ENCODE results near the gene KIAA0753.
"Not testable (repeated sequence)": the region's sequence is repeated elsewhere in the genome, so short reads cannot be mapped to it uniquely, and the experiment has no call there.

Gene KIAA0753

GRCh38 chr17:6666077-6666521 is 25.6 kb upstream of the KIAA0753 start:
- Histone ChIP-seq H3K36me3 (ENCODE audit: control insufficient read depth, insufficient read depth, low read length) (no peaks in the 10 kb centered on the region), H3K9ac (ENCODE audit: low read length) (no peak overlapping the region), H3K27me3 (ENCODE audit: control insufficient read depth, insufficient read depth, low read length) (peaks cover 4% of the 10 kb centered on the region), H3K4me1 (ENCODE audit: control insufficient read depth, insufficient read depth, low read length) (no peaks in the 10 kb centered on the region), H3K4me3 (ENCODE audit: low read length) (no peak overlapping the region), H3K27ac (ENCODE audit: low read depth, low read length) (no peak overlapping the region)

DNA sequence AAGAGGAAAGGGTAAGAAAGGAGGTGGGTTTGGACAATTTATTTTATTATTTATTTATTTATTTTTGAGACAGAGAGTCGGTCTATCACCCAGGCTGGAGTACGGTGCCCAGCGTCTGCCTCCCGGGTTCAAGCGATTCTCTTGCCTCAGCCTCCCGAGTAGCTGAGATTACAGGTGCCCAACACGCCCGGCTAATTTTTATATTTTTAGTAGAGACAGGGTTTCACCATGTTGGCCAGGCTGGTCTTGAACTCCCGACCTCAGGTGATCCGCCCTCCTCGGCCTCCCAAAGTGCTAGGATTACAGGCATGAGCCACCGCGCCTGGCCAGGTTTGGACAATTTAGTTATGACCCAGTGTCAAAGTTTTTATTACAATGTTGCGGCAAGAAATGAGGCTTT is 22.7 kb upstream of the KIAA0753 start:
- H3K4me1 ChIP-seq (ENCODE audit: control insufficient read depth, insufficient read depth, low read length); H3K27me3 ChIP-seq (ENCODE audit: control insufficient read depth, insufficient read depth, low read length); H3K27ac ChIP-seq (ENCODE audit: low read depth, low read length); H3K36me3 ChIP-seq (ENCODE audit: control insufficient read depth, insufficient read depth, low read length); H3K4me3 ChIP-seq (ENCODE audit: low read length); H3K9ac ChIP-seq (ENCODE audit: low read length): not testable (repeated sequence)

DNA sequence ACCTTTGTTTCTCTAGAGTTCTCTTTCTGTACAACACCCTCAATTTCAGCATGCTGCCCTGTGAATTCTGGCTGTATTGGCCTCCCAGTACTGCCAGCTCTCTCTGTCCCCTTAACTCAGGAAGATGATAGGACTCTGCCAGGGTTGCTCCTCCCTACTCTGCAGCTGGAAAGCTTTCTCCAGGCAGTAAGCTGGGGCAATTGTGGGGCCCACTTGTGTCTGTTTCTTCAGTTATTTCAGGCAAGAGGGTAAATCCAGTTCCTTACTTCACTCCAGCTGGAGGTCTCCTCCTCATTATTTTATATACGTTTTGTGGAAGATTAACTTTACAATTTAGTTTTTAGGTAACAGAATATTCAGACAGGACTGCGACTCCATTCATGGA is 20.9 kb upstream of the KIAA0753 start:
- peaks cover 2% of the 10 kb centered on the region for H3K27me3 ChIP-seq (ENCODE audit: control insufficient read depth, insufficient read depth, low read length)

DNA sequence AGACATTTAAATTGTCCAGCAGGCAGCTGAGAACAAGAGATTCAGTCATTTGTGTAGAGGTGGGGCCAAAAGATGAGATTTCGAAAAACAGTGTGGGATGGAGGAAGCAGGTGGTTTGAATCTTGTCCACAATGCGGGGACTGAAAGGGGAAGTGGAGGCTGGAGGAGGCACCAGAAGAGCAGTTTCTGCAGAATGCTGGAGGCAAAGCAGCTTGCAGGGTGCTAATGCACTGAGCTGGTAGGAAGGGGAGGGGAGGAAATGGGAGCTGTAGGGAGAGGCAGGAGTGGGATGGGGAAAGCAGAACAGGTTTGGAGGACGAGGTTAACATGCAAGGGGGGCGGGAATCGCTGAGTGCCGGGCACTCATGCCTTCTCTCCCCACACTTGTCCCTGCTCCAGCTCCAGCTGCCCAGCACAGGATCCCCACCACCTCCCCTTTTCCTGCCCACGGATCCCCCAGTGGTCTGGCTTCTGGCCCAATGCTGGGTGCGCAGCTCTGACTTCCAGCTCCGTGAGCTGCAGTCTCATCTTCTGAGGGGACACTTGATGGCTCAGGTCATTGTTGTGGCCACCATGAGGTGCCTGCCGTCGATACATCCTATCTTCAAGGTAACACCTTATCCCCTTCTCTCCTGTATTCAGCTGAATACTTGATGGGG is 20.4 kb upstream of the KIAA0753 start:
- H3K27me3 ChIP-seq (ENCODE audit: control insufficient read depth, insufficient read depth, low read length), result peaks cover 2% of the 10 kb centered on the region
- H3K4me1 ChIP-seq (ENCODE audit: control insufficient read depth, insufficient read depth, low read length), result no peaks in the 10 kb centered on the region
- H3K36me3 ChIP-seq (ENCODE audit: control insufficient read depth, insufficient read depth, low read length), result no peaks in the 10 kb centered on the region
- no peak overlapping the region for H3K9ac ChIP-seq (ENCODE audit: low read length)
- H3K27ac ChIP-seq (ENCODE audit: low read depth, low read length), result no peak overlapping the region
- H3K4me3 ChIP-seq (ENCODE audit: low read length), result no peak overlapping the region

More for the DNA sequence above, 20.9 kb upstream of the KIAA0753 start:
- H3K27ac ChIP-seq (ENCODE audit: low read depth, low read length), result no peak overlapping the region
- H3K4me1 ChIP-seq (ENCODE audit: control insufficient read depth, insufficient read depth, low read length), result no peaks in the 10 kb centered on the region
- no peaks in the 10 kb centered on the region for H3K36me3 ChIP-seq (ENCODE audit: control insufficient read depth, insufficient read depth, low read length)
- no peak overlapping the region for H3K4me3 ChIP-seq (ENCODE audit: low read length)
- H3K9ac ChIP-seq (ENCODE audit: low read length), result no peak overlapping the region

- H3K27me3 ChIP-seq (ENCODE audit: control insufficient read depth, insufficient read depth, low read length), result peaks cover 2% of the 10 kb centered on the region
Measured at GRCh38 chr17:6660101-6660500, 19.6 kb upstream of the KIAA0753 start.

GRCh38 chr17:6658411-6658810 is 17.9 kb upstream of the KIAA0753 start:
- H3K4me3 ChIP-seq (ENCODE audit: low read length); H3K4me1 ChIP-seq (ENCODE audit: control insufficient read depth, insufficient read depth, low read length); H3K36me3 ChIP-seq (ENCODE audit: control insufficient read depth, insufficient read depth, low read length); H3K27ac ChIP-seq (ENCODE audit: low read depth, low read length); H3K9ac ChIP-seq (ENCODE audit: low read length); H3K27me3 ChIP-seq (ENCODE audit: control insufficient read depth, insufficient read depth, low read length): not testable (repeated sequence)

More at GRCh38 chr17:6660101-6660500, 19.6 kb upstream of the KIAA0753 start:
- H3K36me3 ChIP-seq (ENCODE audit: control insufficient read depth, insufficient read depth, low read length), result no peaks in the 10 kb centered on the region
- no peak overlapping the region for H3K27ac ChIP-seq (ENCODE audit: low read depth, low read length)
- H3K9ac ChIP-seq (ENCODE audit: low read length), result no peak overlapping the region
- no peak overlapping the region for H3K4me3 ChIP-seq (ENCODE audit: low read length)
- no peaks in the 10 kb centered on the region for H3K4me1 ChIP-seq (ENCODE audit: control insufficient read depth, insufficient read depth, low read length)

- H3K9ac ChIP-seq (ENCODE audit: low read length), result no peak overlapping the region
- H3K27ac ChIP-seq (ENCODE audit: low read depth, low read length), result no peak overlapping the region
- H3K27me3 ChIP-seq (ENCODE audit: control insufficient read depth, insufficient read depth, low read length), result peaks cover 2% of the 10 kb centered on the region
- no peaks in the 10 kb centered on the region for H3K36me3 ChIP-seq (ENCODE audit: control insufficient read depth, insufficient read depth, low read length)
- H3K4me1 ChIP-seq (ENCODE audit: control insufficient read depth, insufficient read depth, low read length), result no peaks in the 10 kb centered on the region
- peak overlapping the region; percentile 21 for H3K4me3 ChIP-seq (ENCODE audit: low read length)
Measured at GRCh38 chr17:6657633-6658287, 17.2 kb upstream of the KIAA0753 start.

GRCh38 chr17:6656797-6657632 is 16.5 kb upstream of the KIAA0753 start:
- not testable (repeated sequence) for H3K27me3 ChIP-seq (ENCODE audit: control insufficient read depth, insufficient read depth, low read length); H3K4me3 ChIP-seq (ENCODE audit: low read length); H3K4me1 ChIP-seq (ENCODE audit: control insufficient read depth, insufficient read depth, low read length)

GRCh38 chr17:6655732-6656361 is 15.3 kb upstream of the KIAA0753 start:
- not testable (repeated sequence) for H3K4me3 ChIP-seq (ENCODE audit: low read length); H3K27ac ChIP-seq (ENCODE audit: low read depth, low read length); H3K4me1 ChIP-seq (ENCODE audit: control insufficient read depth, insufficient read depth, low read length); H3K9ac ChIP-seq (ENCODE audit: low read length); H3K36me3 ChIP-seq (ENCODE audit: control insufficient read depth, insufficient read depth, low read length); H3K27me3 ChIP-seq (ENCODE audit: control insufficient read depth, insufficient read depth, low read length)

More at GRCh38 chr17:6656797-6657632, 16.5 kb upstream of the KIAA0753 start:
- not testable (repeated sequence) for H3K9ac ChIP-seq (ENCODE audit: low read length); H3K36me3 ChIP-seq (ENCODE audit: control insufficient read depth, insufficient read depth, low read length); H3K27ac ChIP-seq (ENCODE audit: low read depth, low read length)

GRCh38 chr17:6654841-6655731 is 14.6 kb upstream of the KIAA0753 start:
- H3K4me1 ChIP-seq (ENCODE audit: control insufficient read depth, insufficient read depth, low read length), result peaks cover 13% of the 10 kb centered on the region
- H3K4me3 ChIP-seq (ENCODE audit: low read length), result no peak overlapping the region
- H3K36me3 ChIP-seq (ENCODE audit: control insufficient read depth, insufficient read depth, low read length), result no peaks in the 10 kb centered on the region
- H3K27ac ChIP-seq (ENCODE audit: low read depth, low read length), result no peak overlapping the region
- peaks cover 5% of the 10 kb centered on the region for H3K27me3 ChIP-seq (ENCODE audit: control insufficient read depth, insufficient read depth, low read length)
- H3K9ac ChIP-seq (ENCODE audit: low read length), result no peak overlapping the region

- peaks cover 13% of the 10 kb centered on the region for H3K4me1 ChIP-seq (ENCODE audit: control insufficient read depth, insufficient read depth, low read length)
Measured at GRCh38 chr17:6651919-6652452, 11.5 kb upstream of the KIAA0753 start.

More at GRCh38 chr17:6651919-6652452, 11.5 kb upstream of the KIAA0753 start:
- Histone ChIP-seq H3K4me3 (ENCODE audit: low read length) (peak overlapping the region; percentile 90), H3K36me3 (ENCODE audit: control insufficient read depth, insufficient read depth, low read length) (no peaks in the 10 kb centered on the region), H3K27ac (ENCODE audit: low read depth, low read length) (peak overlapping the region; percentile 89), H3K9ac (ENCODE audit: low read length) (peak overlapping the region; percentile 35), H3K27me3 (ENCODE audit: control insufficient read depth, insufficient read depth, low read length) (peaks cover 3% of the 10 kb centered on the region)

Data from rectal smooth muscle tissue (tissue), 1 donor.